Sigmoid colon (tissue), 4 donors: ENCODE results near the gene NUMA1.

ENCODE experiments used
- EP300 ChIP-seq, 4 donors: sonication (generic); formaldehyde crosslinking; IDR thresholded peaks; one replicate each; pipeline ENCODE4 v1.6.1; 2017; ENCODE audit warnings: antibody characterized with exemption in 4 of 4
- POLR2AphosphoS5 ChIP-seq, 4 donors: sonication (generic); formaldehyde crosslinking; IDR thresholded peaks; one replicate each; pipeline ENCODE4 v1.6.1; 2017; ENCODE audit warnings: antibody characterized with exemption in 4 of 4
- TF ChIP-seq, protein P1 (sequence below), 4 experiments: fragments of 450-650 bp in 3 of 4; fragments of 200-600 bp in 1 of 4; IDR thresholded peaks; one replicate each; pipeline ENCODE4 v1.5.1; 2016 to 2019; ENCODE audit warnings: antibody characterized with exemption in 4 of 4, mild to moderate bottlenecking in 3 of 4, moderate library complexity in 2 of 4

DNA sequence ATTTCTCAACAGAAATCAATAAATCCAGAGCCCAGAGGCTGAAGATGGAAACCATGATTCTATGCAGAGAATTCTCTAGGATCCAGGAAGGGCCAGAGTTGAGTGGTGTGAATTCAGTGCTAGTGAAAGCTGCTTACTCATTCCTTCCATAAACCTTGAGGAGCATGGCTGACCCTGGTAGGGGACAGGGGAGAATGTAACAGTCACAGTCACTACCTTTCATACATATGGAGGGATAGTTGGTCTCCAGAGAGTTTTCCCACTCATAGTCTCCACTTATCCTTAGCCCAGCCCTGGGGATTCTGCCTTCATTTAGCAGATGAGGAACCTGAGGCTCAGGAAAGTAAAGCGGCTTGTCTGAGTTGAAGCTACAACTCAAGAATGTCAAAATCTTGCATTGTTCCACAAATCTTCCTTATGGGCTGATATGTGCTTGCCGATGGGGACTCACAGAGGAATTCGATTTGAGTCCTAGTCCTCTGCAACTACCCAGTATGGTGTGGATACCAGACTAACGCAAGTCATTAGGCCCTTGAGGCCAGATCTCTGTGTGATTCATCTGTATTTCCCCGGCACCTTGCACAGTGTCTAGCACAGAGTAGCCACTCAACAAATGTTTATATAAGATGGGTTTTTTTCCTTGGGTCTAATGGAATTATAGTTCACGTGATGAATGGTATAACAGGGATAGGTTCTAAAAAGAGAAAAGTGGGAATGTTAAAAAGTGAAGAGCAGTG is 35.8 kb upstream of the NUMA1 start:
- TF ChIP-seq, protein P1, sequence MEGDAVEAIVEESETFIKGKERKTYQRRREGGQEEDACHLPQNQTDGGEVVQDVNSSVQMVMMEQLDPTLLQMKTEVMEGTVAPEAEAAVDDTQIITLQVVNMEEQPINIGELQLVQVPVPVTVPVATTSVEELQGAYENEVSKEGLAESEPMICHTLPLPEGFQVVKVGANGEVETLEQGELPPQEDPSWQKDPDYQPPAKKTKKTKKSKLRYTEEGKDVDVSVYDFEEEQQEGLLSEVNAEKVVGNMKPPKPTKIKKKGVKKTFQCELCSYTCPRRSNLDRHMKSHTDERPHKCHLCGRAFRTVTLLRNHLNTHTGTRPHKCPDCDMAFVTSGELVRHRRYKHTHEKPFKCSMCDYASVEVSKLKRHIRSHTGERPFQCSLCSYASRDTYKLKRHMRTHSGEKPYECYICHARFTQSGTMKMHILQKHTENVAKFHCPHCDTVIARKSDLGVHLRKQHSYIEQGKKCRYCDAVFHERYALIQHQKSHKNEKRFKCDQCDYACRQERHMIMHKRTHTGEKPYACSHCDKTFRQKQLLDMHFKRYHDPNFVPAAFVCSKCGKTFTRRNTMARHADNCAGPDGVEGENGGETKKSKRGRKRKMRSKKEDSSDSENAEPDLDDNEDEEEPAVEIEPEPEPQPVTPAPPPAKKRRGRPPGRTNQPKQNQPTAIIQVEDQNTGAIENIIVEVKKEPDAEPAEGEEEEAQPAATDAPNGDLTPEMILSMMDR (IDR thresholded peaks at IDR 0.05) = no peak
- TF ChIP-seq EP300 (IDR thresholded peaks at IDR 0.05) (no peak), POLR2AphosphoS5 (IDR thresholded peaks at IDR 0.05) (no peak)
